GM21528 (cell line): Measurements from ENCODE around the gene HLCS.

Experiments used
- ATAC-seq: cut with Tn5 transposase; IDR thresholded peaks from one replicate; pipeline ENCODE4 v1.9.1; 2021; ENCODE audit warnings: mild to moderate bottlenecking, moderate library complexity; ENCODE audit not compliant: unreplicated experiment, low FRiP score

Gene HLCS

GRCh38 chr21:36890086-36890485 lies 76.4 kb downstream of the HLCS start:
- ATAC-seq: no peak

GRCh38 chr21:36889401-36889800 lies 77.1 kb downstream of the HLCS start:
- no peak for ATAC-seq

GRCh38 chr21:36888466-36888865 lies 78.0 kb downstream of the HLCS start:
- no peak for ATAC-seq

GRCh38 chr21:36887963-36888362 lies 78.5 kb downstream of the HLCS start:
- no peak for ATAC-seq

- ATAC-seq: no peak
These were observed 82.7 kb downstream of the HLCS start for GRCh38 chr21:36883532-36884486.

- ATAC-seq: no peak
These were observed 83.7 kb downstream of the HLCS start for GRCh38 chr21:36882776-36883175.

GRCh38 chr21:36881228-36881627 lies 85.2 kb downstream of the HLCS start:
- no peak for ATAC-seq

GRCh38 chr21:36879827-36880226 lies 86.6 kb downstream of the HLCS start:
- ATAC-seq: no peak

- ATAC-seq: no peak
These were observed 88.7 kb downstream of the HLCS start for GRCh38 chr21:36877741-36878140.

- ATAC-seq: no peak
These were observed 91.8 kb downstream of the HLCS start for GRCh38 chr21:36874665-36875064.

GRCh38 chr21:36873513-36873912 lies 93.0 kb downstream of the HLCS start:
- ATAC-seq: no peak

- ATAC-seq: no peak
These were observed 99.1 kb downstream of the HLCS start for GRCh38 chr21:36867291-36867905.

- no peak for ATAC-seq
These were observed 100.0 kb downstream of the HLCS start for GRCh38 chr21:36866419-36866818.

GRCh38 chr21:36864974-36865373 lies 101.5 kb downstream of the HLCS start:
- ATAC-seq: no peak

- no peak for ATAC-seq
These were observed 103.2 kb downstream of the HLCS start for GRCh38 chr21:36863260-36863659.

GRCh38 chr21:36861595-36862323 lies 104.7 kb downstream of the HLCS start:
- no peak for ATAC-seq

- ATAC-seq: no peak
These were observed 105.5 kb downstream of the HLCS start for GRCh38 chr21:36860736-36861594.

- no peak for ATAC-seq
These were observed 106.5 kb downstream of the HLCS start for GRCh38 chr21:36859744-36860501.

- ATAC-seq: no peak
These were observed 108.0 kb downstream of the HLCS start for GRCh38 chr21:36858320-36858957.
